ENCODE measurements around the gene CCDC92. TPM values are rescaled to one million over a fixed set of nuclear protein-coding genes. Genes with fewer than 3 reads are reported as not detected.

The CCDC92 gene
- total and polyA plus RNA-seq, 2 donors (not counting 1 experiment from before 2014, with no cell fraction given): 26.6 to 36.2 TPM

- Mint-ChIP-seq H3K4me1 (peaks cover 7% of the 10 kb centered on the region), H3K27ac (no peak overlapping the region), H3K4me3 (no peak overlapping the region), H3K9me3 (ENCODE audit: insufficient read depth) (no peaks in the 10 kb centered on the region), H3K27me3 (peaks cover 21% of the 10 kb centered on the region)
- H2AFZ ChIP-seq (ENCODE audit: insufficient read depth, low read depth, low read length, poor library complexity, severe bottlenecking): no peak overlapping the region
- H3K79me2 ChIP-seq (ENCODE audit: control insufficient read depth, insufficient read depth, low read length): no peaks in the 10 kb centered on the region
- no peaks in the 10 kb centered on the region for H3K36me3 ChIP-seq (replicated peaks in 1 of 2; ENCODE audit: control extremely low read depth in 1 of 2, control insufficient read depth in 1 of 2, extremely low read depth in 1 of 2, insufficient read depth in 2 of 2, low read length in 1 of 2)
- H3K4me3 ChIP-seq (ENCODE audit: control extremely low read depth in 1 of 5, extremely low read depth in 1 of 5, insufficient read depth in 1 of 5, low read depth in 2 of 5, low read length in 4 of 5): no peak overlapping the region
- peaks cover 0 to 4% (median 0%) of the 10 kb centered on the region in 3 donors for H3K9me3 ChIP-seq (ENCODE audit: control extremely low read depth in 1 of 3, control insufficient read depth in 2 of 3, insufficient read depth in 1 of 3, low read length in 2 of 3)
- TF ChIP-seq EZH2 (IDR thresholded peaks at IDR 0.05; ENCODE audit: borderline replicate concordance, insufficient read depth, low read depth, low read length, poor library complexity, severe bottlenecking): no peak
- no peak for TF ChIP-seq CTCF (IDR thresholded peaks at IDR 0.05)
- ATAC-seq (ENCODE audit: low read depth) (no peak), DNase-seq (no peak)
- H3K27ac ChIP-seq (ENCODE audit: low read length in 2 of 2): no peak overlapping the region
- CTCF ChIA-PET: no interaction called here
- H3K27me3 ChIP-seq (replicated peaks in 1 of 4; ENCODE audit: control extremely low read depth in 1 of 4, control insufficient read depth in 3 of 4, insufficient read depth in 4 of 4, low read length in 3 of 4): peaks cover 0 to 9% (median 2%) of the 10 kb centered on the region in 4 experiments
- no peaks in the 10 kb centered on the region for H4K20me1 ChIP-seq (ENCODE audit: control insufficient read depth, insufficient read depth, low read length, poor library complexity, severe bottlenecking)
- H3K4me1 ChIP-seq (ENCODE audit: control insufficient read depth in 2 of 2, insufficient read depth in 2 of 2, low read length in 2 of 2): peaks cover 4 to 8% of the 10 kb centered on the region in 2 donors
- 94% methylated on average over 3 of the region's 4 CpGs for WGBS (ENCODE audit: insufficient coverage)
- intact Hi-C loops (cut with micrococcal nuclease): no loop called here
- POLR2A ChIA-PET: no interaction called here
- H3K4me2 ChIP-seq (replicated peaks; ENCODE audit: low read depth, low read length, poor library complexity, severe bottlenecking): no peak overlapping the region
- H3K9ac ChIP-seq (ENCODE audit: low read length): no peak overlapping the region
Observed at GRCh38 chr12:123924539-123924938, 48.1 kb downstream of the CCDC92 start.

GRCh38 chr12:123923927-123924326 is 48.7 kb downstream of the CCDC92 start:
- no peak for ATAC-seq (ENCODE audit: low read depth)
- Histone ChIP-seq H3K27me3 (replicated peaks in 1 of 4; ENCODE audit: control extremely low read depth in 1 of 4, control insufficient read depth in 3 of 4, insufficient read depth in 4 of 4, low read length in 3 of 4) (peaks cover 0 to 9% (median 2%) of the 10 kb centered on the region in 4 experiments), H3K9ac (ENCODE audit: low read length) (no peak overlapping the region), H3K4me2 (replicated peaks; ENCODE audit: low read depth, low read length, poor library complexity, severe bottlenecking) (no peak overlapping the region), H2AFZ (ENCODE audit: insufficient read depth, low read depth, low read length, poor library complexity, severe bottlenecking) (no peak overlapping the region), H4K20me1 (ENCODE audit: control insufficient read depth, insufficient read depth, low read length, poor library complexity, severe bottlenecking) (no peaks in the 10 kb centered on the region), H3K4me1 (ENCODE audit: control insufficient read depth in 2 of 2, insufficient read depth in 2 of 2, low read length in 2 of 2) (peaks cover 4 to 8% of the 10 kb centered on the region in 2 donors), H3K9me3 (ENCODE audit: control extremely low read depth in 1 of 3, control insufficient read depth in 2 of 3, insufficient read depth in 1 of 3, low read length in 2 of 3) (peaks cover 0 to 4% (median 0%) of the 10 kb centered on the region in 3 donors), H3K27ac (ENCODE audit: low read length in 2 of 2) (no peak overlapping the region), H3K36me3 (replicated peaks in 1 of 2; ENCODE audit: control extremely low read depth in 1 of 2, control insufficient read depth in 1 of 2, extremely low read depth in 1 of 2, insufficient read depth in 2 of 2, low read length in 1 of 2) (no peaks in the 10 kb centered on the region), H3K4me3 (ENCODE audit: control extremely low read depth in 1 of 5, extremely low read depth in 1 of 5, insufficient read depth in 1 of 5, low read depth in 2 of 5, low read length in 4 of 5) (no peak overlapping the region), H3K79me2 (ENCODE audit: control insufficient read depth, insufficient read depth, low read length) (no peaks in the 10 kb centered on the region)
- no peaks in the 10 kb centered on the region for H3K9me3 Mint-ChIP-seq (ENCODE audit: insufficient read depth)
- peaks cover 7% of the 10 kb centered on the region for H3K4me1 Mint-ChIP-seq
- peaks cover 17% of the 10 kb centered on the region for H3K27me3 Mint-ChIP-seq
- no peak for TF ChIP-seq CTCF (IDR thresholded peaks at IDR 0.05)
- TF ChIP-seq EZH2 (IDR thresholded peaks at IDR 0.05; ENCODE audit: borderline replicate concordance, insufficient read depth, low read depth, low read length, poor library complexity, severe bottlenecking): no peak
- no peak for DNase-seq
- WGBS (ENCODE audit: insufficient coverage): 90% methylated on average over 6 of the region's 7 CpGs
- no peak overlapping the region for H3K4me3 Mint-ChIP-seq
- H3K27ac Mint-ChIP-seq: no peak overlapping the region
- ChIA-PET POLR2A (no interaction called here), CTCF (no interaction called here)
- intact Hi-C loops (cut with micrococcal nuclease): no loop called here
